Colonic mucosa (tissue), 4 donors: Measurements from ENCODE around the gene PPM1H. TPM values are rescaled to one million over a fixed set of nuclear protein-coding genes. Genes with fewer than 3 reads are reported as not detected.

Experiments
- DNase-seq: peaks from one replicate; pipeline ENCODE4 v3.0.0-alpha.2; 2020
- H3K27ac ChIP-seq: fragments of 200-600 bp; one replicate; pipeline ENCODE4 v1.8.0; 2021
- H3K27me3 ChIP-seq: fragments of 200-600 bp; one replicate; pipeline ENCODE4 v1.8.0; 2021
- H3K36me3 ChIP-seq: fragments of 200-600 bp; one replicate; pipeline ENCODE4 v1.8.0; 2021
- H3K4me1 ChIP-seq: fragments of 200-600 bp; one replicate; pipeline ENCODE4 v1.8.0; 2021; ENCODE audit warnings: mild to moderate bottlenecking
- H3K4me3 ChIP-seq: fragments of 200-600 bp; one replicate; pipeline ENCODE4 v1.8.0; 2021
- H3K9ac ChIP-seq, 2 donors: one replicate each; pipeline ENCODE4 v1.7.0; 2013; ENCODE audit warnings: control low read depth in 2 of 2, low read depth in 2 of 2, low read length in 2 of 2
- H3K9me3 ChIP-seq: fragments of 200-600 bp; one replicate; pipeline ENCODE4 v1.8.0; 2021
- CTCF ChIP-seq: fragments of 200-600 bp; IDR thresholded peaks from one replicate; pipeline ENCODE4 v1.8.0; 2022; ENCODE audit warnings: antibody characterized with exemption, mild to moderate bottlenecking
- intact Hi-C: fragments of 100-400 bp; cut with DNase I; formaldehyde crosslinking; loops from one replicate; pipeline ENCODE4 v1.14.1; 2022
- total RNA-seq, 2 donors: library from RNA; stranded (reverse); fragmentation: NEBNext Ultra II Directional in 1 of 2; extraction: Animal tissue kit (Norgen Biotek cat#: 25700) in 1 of 2; gene quantifications; one replicate each; pipeline ENCODE4 v1.2.1, GENCODE V29; 2021
- donor health status: healthy.
- donor health status: DM: no; HTN: no; CAD: no.
- donor health status: DM: no; HTN: no; CAD: no.

Gene PPM1H
- 1 to 10 TPM; 7.4 to 8.1 TPM for total RNA-seq

- no peaks in the 10 kb centered on the region for H3K27me3 ChIP-seq
- peak; percentile 48 for TF ChIP-seq CTCF
- H3K27ac ChIP-seq: peak within 1 kb of the TSS; percentile 61
- peak; percentile 87 for DNase-seq
- H3K36me3 ChIP-seq: no peaks in the 10 kb centered on the region
- H3K4me1 ChIP-seq: no peaks in the 10 kb centered on the region
- no peaks in the 10 kb centered on the region for H3K9me3 ChIP-seq
- intact Hi-C loops: no loop called here
- peak within 1 kb of the TSS; percentile 65 to 73 for H3K9ac ChIP-seq
- H3K4me3 ChIP-seq: peak within 1 kb of the TSS; percentile 88
Measured at GRCh38 chr12:62934799-62935674, at the start of gene PPM1H. TSS of gene PPM1H (minus strand) at chr12:62935150. CDS start at chr12:62934736, 414 bp downstream.

- intact Hi-C loops: no loop called here
- no peak for DNase-seq
- TF ChIP-seq CTCF: no peak
- Histone ChIP-seq H3K4me3 (no peak overlapping the region), H3K27ac (no peak overlapping the region), H3K9ac (no peak overlapping the region), H3K36me3 (no peaks in the 10 kb centered on the region), H3K4me1 (no peaks in the 10 kb centered on the region), H3K9me3 (no peaks in the 10 kb centered on the region), H3K27me3 (no peaks in the 10 kb centered on the region)
Measured at GRCh38 chr12:62983594-62983993, 48.6 kb upstream of the PPM1H start.

GRCh38 chr12:62978768-62979167, 43.8 kb upstream of the PPM1H start:
- H3K4me1 ChIP-seq: no peaks in the 10 kb centered on the region
- no peak overlapping the region for H3K4me3 ChIP-seq
- H3K27ac ChIP-seq: no peak overlapping the region
- H3K36me3 ChIP-seq: no peaks in the 10 kb centered on the region
- no peak for DNase-seq
- H3K9ac ChIP-seq: no peak overlapping the region
- no peaks in the 10 kb centered on the region for H3K27me3 ChIP-seq
- H3K9me3 ChIP-seq: no peaks in the 10 kb centered on the region
- intact Hi-C loops: no loop called here
- no peak for TF ChIP-seq CTCF

GRCh38 chr12:62977883-62978282, 42.9 kb upstream of the PPM1H start:
- no peak overlapping the region for H3K27ac ChIP-seq
- H3K4me1 ChIP-seq: no peaks in the 10 kb centered on the region
- H3K27me3 ChIP-seq: no peaks in the 10 kb centered on the region
- intact Hi-C loops: no loop called here
- no peak overlapping the region for H3K4me3 ChIP-seq
- no peaks in the 10 kb centered on the region for H3K9me3 ChIP-seq
- TF ChIP-seq CTCF: no peak
- no peak for DNase-seq
- no peak overlapping the region for H3K9ac ChIP-seq
- no peaks in the 10 kb centered on the region for H3K36me3 ChIP-seq

- Histone ChIP-seq H3K27me3 (no peaks in the 10 kb centered on the region), H3K4me1 (no peaks in the 10 kb centered on the region), H3K9me3 (no peaks in the 10 kb centered on the region), H3K9ac (no peak overlapping the region), H3K36me3 (no peaks in the 10 kb centered on the region), H3K27ac (no peak overlapping the region), H3K4me3 (no peak overlapping the region)
- intact Hi-C loops: no loop called here
- TF ChIP-seq CTCF: no peak
- DNase-seq: no peak
Measured at GRCh38 chr12:62977418-62977817, 42.5 kb upstream of the PPM1H start.
